Nephron progenitor cell (in vitro differentiated cells): ENCODE measurements around the gene MYNN.
"Not testable (repeated sequence)": the region's sequence is repeated elsewhere in the genome, so short reads cannot be mapped to it uniquely, and the experiment has no call there.

Experiments
- DNase-seq: peaks from one replicate; pipeline ENCODE4 v3.0.0; 2021
- H3K27ac Mint-ChIP-seq: 2 replicates; pipeline ENCODE4 v1.8.0; 2021; ENCODE audit warnings: mild to moderate bottlenecking, moderate library complexity, mixed read lengths
- H3K27me3 Mint-ChIP-seq: 2 replicates; pipeline ENCODE4 v1.8.0; 2021; ENCODE audit warnings: mild to moderate bottlenecking, low read depth, mixed read lengths; ENCODE audit not compliant: poor library complexity
- H3K36me3 Mint-ChIP-seq: 2 replicates; pipeline ENCODE4 v1.8.0; 2021; ENCODE audit warnings: low read depth, mixed read lengths
- H3K4me1 Mint-ChIP-seq: 2 replicates; pipeline ENCODE4 v1.8.0; 2021; ENCODE audit warnings: mixed read lengths
- H3K4me3 Mint-ChIP-seq: 2 replicates; pipeline ENCODE4 v1.8.0; 2021; ENCODE audit warnings: mild to moderate bottlenecking, moderate library complexity, mixed read lengths
- H3K9me3 Mint-ChIP-seq: 2 replicates; pipeline ENCODE4 v1.8.0; 2021; ENCODE audit warnings: mild to moderate bottlenecking, moderate library complexity, mixed read lengths
- TF ChIP-seq, protein P1 (sequence below): fragments of 200-600 bp; sonication (generic); IDR thresholded peaks from 2 replicates; pipeline ENCODE4 v1.5.0; 2021; ENCODE audit warnings: antibody characterized with exemption

Gene MYNN

DNA sequence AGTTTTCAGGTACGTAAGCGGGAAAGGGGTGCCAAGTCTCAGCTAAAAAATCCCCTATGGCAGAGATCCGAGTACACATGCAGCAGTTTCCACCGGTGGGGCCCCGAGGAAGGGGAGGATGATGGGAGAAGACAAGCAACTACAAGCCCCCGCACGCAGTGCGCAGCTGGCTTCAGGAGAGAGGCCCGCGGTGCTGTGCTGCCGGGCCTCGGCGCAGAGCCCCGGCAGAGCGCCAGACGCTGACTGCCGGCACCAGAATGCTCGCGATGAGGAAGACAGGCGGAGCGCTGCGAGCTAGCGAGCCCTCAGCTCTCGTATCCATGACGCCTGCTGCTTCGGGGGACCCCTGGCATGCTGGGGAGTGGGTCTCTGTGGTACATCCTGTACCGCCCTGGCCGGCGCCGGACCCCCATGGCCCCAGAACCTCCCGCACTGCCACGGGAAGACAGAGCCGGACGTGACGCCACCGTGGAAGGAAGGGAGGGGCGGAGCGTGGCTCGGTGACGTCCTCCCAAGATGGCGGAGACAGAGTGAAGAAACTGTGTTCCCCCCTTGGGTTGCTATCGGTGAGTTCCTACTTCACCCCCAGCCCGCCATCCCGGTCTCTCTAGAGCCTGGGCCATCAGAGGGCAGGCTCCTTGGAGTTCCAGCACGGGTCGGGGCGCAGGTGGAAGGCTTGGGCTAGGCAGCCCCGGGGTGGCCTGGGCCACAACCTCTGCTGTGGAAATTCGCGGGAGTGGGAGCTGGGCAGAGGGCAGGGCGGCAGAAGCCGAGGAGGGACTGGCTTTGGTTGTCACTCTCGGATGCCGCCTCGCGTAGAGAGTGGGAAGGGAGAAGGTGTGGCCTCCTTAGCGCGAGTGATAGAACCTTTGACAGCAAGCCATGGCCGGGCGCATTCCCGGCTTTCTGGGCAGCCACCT, at the start of gene MYNN:
MYNN (plus strand) TSS at position 500 of the 920 bp plus-strand sequence. CDS start 900 bp downstream, outside the sequence.
- peak; percentile 92 for DNase-seq
- Mint-ChIP-seq H3K4me1 (peaks cover 37% of the 10 kb centered on the region), H3K4me3 (peak within 1 kb of the TSS; percentile 100)

DNA sequence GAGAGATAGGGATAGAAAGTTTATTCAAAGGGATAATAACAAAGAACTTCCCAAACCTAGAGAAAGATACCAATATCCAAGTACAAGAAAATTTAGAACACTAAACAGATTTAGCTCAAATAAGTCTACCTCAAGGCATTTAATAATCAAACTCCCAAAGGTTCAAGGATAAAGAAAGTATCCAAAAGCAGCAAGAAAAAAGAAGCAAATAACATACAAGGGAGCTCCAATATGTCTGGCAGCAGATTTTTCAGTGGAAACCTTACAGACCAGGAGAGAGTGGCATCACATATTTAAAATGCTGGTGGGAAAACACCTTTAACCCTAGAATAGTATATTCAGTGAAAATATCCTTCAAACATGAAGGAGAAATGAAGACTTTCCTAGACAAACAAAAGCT, 41.3 kb upstream of the MYNN start:
- not testable (repeated sequence) for H3K27me3 Mint-ChIP-seq, H3K36me3 Mint-ChIP-seq, H3K27ac Mint-ChIP-seq, H3K4me1 Mint-ChIP-seq, DNase-seq, H3K4me3 Mint-ChIP-seq
- peaks cover 60% of the 10 kb centered on the region for H3K9me3 Mint-ChIP-seq

More for the DNA sequence above, at the start of gene MYNN:
- H3K36me3 Mint-ChIP-seq = peaks cover 24% of the 10 kb centered on the region
- no peaks in the 10 kb centered on the region for H3K9me3 Mint-ChIP-seq
- peaks cover 7% of the 10 kb centered on the region for H3K27me3 Mint-ChIP-seq
- TF ChIP-seq, protein P1, sequence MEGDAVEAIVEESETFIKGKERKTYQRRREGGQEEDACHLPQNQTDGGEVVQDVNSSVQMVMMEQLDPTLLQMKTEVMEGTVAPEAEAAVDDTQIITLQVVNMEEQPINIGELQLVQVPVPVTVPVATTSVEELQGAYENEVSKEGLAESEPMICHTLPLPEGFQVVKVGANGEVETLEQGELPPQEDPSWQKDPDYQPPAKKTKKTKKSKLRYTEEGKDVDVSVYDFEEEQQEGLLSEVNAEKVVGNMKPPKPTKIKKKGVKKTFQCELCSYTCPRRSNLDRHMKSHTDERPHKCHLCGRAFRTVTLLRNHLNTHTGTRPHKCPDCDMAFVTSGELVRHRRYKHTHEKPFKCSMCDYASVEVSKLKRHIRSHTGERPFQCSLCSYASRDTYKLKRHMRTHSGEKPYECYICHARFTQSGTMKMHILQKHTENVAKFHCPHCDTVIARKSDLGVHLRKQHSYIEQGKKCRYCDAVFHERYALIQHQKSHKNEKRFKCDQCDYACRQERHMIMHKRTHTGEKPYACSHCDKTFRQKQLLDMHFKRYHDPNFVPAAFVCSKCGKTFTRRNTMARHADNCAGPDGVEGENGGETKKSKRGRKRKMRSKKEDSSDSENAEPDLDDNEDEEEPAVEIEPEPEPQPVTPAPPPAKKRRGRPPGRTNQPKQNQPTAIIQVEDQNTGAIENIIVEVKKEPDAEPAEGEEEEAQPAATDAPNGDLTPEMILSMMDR = no peak
- peak within 1 kb of the TSS; percentile 100 for H3K27ac Mint-ChIP-seq

DNA sequence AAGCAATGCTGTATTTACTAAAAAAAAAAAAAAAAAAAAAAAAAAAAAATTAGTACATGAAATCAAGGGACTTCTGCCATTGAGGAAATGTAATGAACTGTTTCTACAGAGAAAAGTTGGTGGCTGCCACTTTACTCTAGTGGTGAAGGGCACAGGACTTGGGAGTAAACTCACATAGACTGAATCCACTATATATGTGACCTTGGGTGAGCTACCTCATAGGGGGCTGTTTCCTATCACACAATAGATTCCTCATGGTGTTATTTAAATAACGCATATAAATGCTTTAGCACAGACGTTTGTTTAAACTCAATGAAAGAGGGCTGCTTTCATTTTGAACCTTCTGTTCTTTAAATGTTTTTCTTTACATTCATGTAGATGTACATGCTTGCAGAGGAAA, 34.1 kb upstream of the MYNN start:
- H3K4me3 Mint-ChIP-seq = no peak overlapping the region
- peaks cover 36% of the 10 kb centered on the region for H3K9me3 Mint-ChIP-seq
- DNase-seq = no peak
- H3K36me3 Mint-ChIP-seq = no peaks in the 10 kb centered on the region
- H3K27me3 Mint-ChIP-seq = peaks cover 8% of the 10 kb centered on the region
- H3K27ac Mint-ChIP-seq = no peak overlapping the region
- no peaks in the 10 kb centered on the region for H3K4me1 Mint-ChIP-seq
- TF ChIP-seq, protein P1 = no peak

DNA sequence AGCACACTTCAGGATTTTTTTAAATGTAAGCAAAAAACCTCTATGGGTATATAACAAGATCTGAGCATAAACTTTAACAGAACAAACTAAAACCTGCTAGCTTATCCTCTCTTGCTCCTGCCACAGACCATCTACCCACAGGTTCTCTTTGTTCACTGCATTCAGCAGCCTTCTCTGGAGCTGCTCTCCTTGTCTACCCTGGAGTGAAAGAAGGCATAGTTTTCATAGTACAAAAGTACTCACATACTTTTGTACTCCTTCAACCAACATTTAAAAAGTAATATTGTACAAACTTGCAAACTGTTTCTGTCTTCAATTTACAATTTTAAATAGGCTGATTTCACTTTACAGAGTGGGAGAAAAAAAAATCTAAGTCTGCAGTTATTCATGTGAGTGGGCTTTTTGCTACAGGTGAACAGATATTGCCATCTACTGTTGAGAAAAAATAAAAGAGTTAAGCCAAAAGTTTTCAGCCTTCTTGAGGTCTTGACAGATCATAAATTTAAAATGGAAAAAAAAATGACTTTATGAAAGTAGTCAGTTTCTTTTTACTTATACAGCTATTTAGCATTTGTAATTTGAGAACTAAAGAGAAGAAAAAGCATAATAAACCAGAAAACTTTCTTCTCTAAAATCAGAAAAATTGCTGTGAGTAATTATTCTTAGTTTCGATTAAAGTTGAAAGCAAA, 28.7 kb upstream of the MYNN start:
- no peak for DNase-seq
- peaks cover 17% of the 10 kb centered on the region for H3K27me3 Mint-ChIP-seq
- peaks cover 7% of the 10 kb centered on the region for H3K4me1 Mint-ChIP-seq
- H3K4me3 Mint-ChIP-seq = no peak overlapping the region
- H3K27ac Mint-ChIP-seq = peak overlapping the region; percentile 57
- H3K36me3 Mint-ChIP-seq = no peaks in the 10 kb centered on the region
- TF ChIP-seq, protein P1 = peak; percentile 35
- no peaks in the 10 kb centered on the region for H3K9me3 Mint-ChIP-seq

DNA sequence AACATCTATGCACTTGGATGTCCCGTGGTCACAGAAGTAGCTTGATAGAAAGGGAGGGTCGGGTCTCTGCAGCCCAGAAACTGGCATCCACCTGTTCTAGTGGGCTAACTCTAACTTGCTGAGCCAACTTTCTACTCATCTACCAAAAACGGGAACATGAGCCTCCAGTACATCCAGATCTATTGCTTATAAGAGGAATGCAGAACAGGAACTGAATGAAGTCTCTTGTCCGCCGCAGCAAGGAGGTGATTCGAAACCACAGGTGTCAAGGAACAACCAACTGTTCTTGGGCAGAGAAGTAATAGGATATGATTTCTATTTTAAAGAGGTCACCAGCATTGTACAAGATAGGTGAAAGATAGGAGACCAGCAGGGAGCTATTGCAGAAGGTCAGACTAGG, 26.3 kb upstream of the MYNN start:
- TF ChIP-seq, protein P1 = no peak
- H3K4me1 Mint-ChIP-seq = peaks cover 7% of the 10 kb centered on the region
- no peak overlapping the region for H3K4me3 Mint-ChIP-seq
- no peaks in the 10 kb centered on the region for H3K36me3 Mint-ChIP-seq
- H3K9me3 Mint-ChIP-seq = no peaks in the 10 kb centered on the region
- no peak overlapping the region for H3K27ac Mint-ChIP-seq
- H3K27me3 Mint-ChIP-seq = peaks cover 20% of the 10 kb centered on the region
- DNase-seq = no peak

DNA sequence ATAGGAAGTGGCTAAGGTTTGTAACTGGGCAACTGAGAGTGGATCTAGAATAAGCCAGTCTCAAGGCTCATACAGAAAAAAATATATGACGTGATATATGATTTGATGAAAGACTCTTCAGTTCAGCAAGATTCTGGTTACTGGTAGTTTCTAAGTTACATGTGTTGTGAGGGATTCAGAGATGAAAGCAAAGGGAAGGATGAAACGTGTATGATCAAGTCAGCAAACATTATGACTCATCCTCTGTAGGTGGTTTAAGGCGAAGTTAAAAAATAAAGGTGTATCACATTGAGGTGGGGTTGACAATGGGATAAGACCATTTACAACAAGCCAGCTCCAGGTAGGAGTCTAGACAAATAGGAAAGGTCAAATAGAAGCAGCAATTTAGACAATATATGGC, 24.5 kb upstream of the MYNN start:
- H3K36me3 Mint-ChIP-seq = no peaks in the 10 kb centered on the region
- H3K27me3 Mint-ChIP-seq = peaks cover 17% of the 10 kb centered on the region
- TF ChIP-seq, protein P1 = no peak
- no peaks in the 10 kb centered on the region for H3K9me3 Mint-ChIP-seq
- H3K4me3 Mint-ChIP-seq = no peak overlapping the region
- H3K27ac Mint-ChIP-seq = no peak overlapping the region
- no peak for DNase-seq
- peaks cover 7% of the 10 kb centered on the region for H3K4me1 Mint-ChIP-seq
